Prostate gland (tissue), 1 donor: ENCODE results near the gene CCDC172.

ENCODE experiments used
- POLR2A ChIP-seq: fragments of 450-650 bp; IDR thresholded peaks from one replicate; pipeline ENCODE4 v1.6.1; 2016; ENCODE audit warnings: antibody characterized with exemption, mild to moderate bottlenecking
- POLR2AphosphoS5 ChIP-seq: sonication (generic); formaldehyde crosslinking; IDR thresholded peaks from one replicate; pipeline ENCODE4 v1.6.1; 2017; ENCODE audit warnings: antibody characterized with exemption

GRCh38 chr10:116307455-116307854 lies 16.8 kb upstream of the CCDC172 start:
- TF ChIP-seq POLR2A (no peak), POLR2AphosphoS5 (no peak)
